ACC112 (cell line): Measurements from ENCODE around the gene ANKMY1.

Experiments used
- H2AFZ ChIP-seq: fragments of 200-600 bp; sonication (generic); one replicate; pipeline ENCODE4 v1.6.0; 2017; ENCODE audit warnings: antibody characterized with exemption, low read length; ENCODE audit not compliant: unreplicated experiment
- H3K27ac ChIP-seq: fragments of 200-600 bp; sonication (generic); 2 replicates; pipeline ENCODE4 v1.5.1; 2014; ENCODE audit warnings: low read depth, mild to moderate bottlenecking, antibody characterized with exemption, low read length, moderate library complexity
- H3K27me3 ChIP-seq: fragments of 200-600 bp; sonication (generic); 2 replicates; pipeline ENCODE4 v1.6.1; 2014; ENCODE audit warnings: mild to moderate bottlenecking, antibody characterized with exemption, low read length, moderate library complexity, mixed read lengths; ENCODE audit not compliant: insufficient read depth
- H3K36me3 ChIP-seq: fragments of 200-600 bp; sonication (generic); 2 replicates; pipeline ENCODE4 v1.6.1; 2016; ENCODE audit warnings: mild to moderate bottlenecking, antibody characterized with exemption, low read length, moderate library complexity, mixed read lengths; ENCODE audit not compliant: insufficient read depth
- H3K4me1 ChIP-seq: fragments of 200-600 bp; sonication (generic); one replicate; pipeline ENCODE4 v1.6.1; 2016; ENCODE audit warnings: low read length, mixed read lengths; ENCODE audit not compliant: insufficient read depth, unreplicated experiment, control insufficient read depth
- H3K4me3 ChIP-seq: fragments of 200-600 bp; sonication (generic); 2 replicates; pipeline ENCODE4 v1.5.1; 2014; ENCODE audit warnings: mild to moderate bottlenecking, low read depth, low read length
- H3K79me2 ChIP-seq: fragments of 200-600 bp; sonication (generic); one replicate; pipeline ENCODE4 v1.6.0; 2016; ENCODE audit warnings: low read length; ENCODE audit not compliant: control insufficient read depth, unreplicated experiment, insufficient read depth

Gene ANKMY1

DNA sequence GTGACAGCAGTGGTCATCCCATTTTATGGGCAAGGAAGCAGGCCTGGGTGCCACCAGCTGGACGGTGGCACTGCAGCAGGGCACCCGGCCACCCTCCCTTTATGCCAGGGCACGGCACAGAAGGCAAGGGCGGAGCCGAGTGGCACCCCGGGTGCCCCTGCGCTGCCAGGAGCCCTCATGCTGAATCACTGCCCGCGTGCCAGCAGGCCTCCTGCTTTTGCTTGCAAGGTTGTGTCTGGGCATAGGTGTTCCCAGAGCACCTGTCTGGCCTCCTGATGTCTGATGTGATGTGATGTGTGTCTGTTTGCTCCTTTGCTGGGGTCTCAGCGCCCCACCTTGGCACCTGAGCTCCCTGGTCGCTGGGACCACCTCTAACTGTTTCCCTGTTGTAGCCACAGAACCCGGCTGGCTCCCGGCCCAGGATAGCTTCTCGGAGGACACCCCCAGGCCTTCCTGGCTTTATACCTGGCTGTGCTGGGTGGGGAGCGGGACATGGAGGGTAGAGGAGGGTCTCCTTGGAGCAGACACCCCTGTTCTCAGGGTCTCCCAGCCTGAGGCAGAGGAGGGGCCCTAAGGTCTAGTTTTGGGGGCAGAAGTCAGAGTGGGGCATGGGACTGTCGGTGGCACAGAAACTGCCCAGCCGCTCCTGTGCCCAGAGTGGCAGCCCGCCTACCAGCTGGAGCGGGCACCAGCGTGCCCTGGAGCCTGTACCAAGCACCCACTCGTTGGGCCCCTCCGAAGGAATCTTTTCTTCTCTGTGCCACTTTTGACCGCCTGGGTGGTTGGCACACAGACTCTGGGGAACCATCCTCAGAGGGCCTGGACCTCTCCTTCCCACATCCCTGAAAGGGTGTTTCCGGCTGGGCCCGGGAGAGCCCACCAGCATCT lies 118.7 kb downstream of the ANKMY1 start:
- H3K79me2 ChIP-seq: peaks cover 40% of the 10 kb centered on the region
- no peaks in the 10 kb centered on the region for H3K27me3 ChIP-seq
- H3K4me3 ChIP-seq: no peak overlapping the region
- no peak overlapping the region for H2AFZ ChIP-seq
- H3K36me3 ChIP-seq: no peaks in the 10 kb centered on the region
- H3K27ac ChIP-seq: no peak overlapping the region
- peaks cover 18% of the 10 kb centered on the region for H3K4me1 ChIP-seq

DNA sequence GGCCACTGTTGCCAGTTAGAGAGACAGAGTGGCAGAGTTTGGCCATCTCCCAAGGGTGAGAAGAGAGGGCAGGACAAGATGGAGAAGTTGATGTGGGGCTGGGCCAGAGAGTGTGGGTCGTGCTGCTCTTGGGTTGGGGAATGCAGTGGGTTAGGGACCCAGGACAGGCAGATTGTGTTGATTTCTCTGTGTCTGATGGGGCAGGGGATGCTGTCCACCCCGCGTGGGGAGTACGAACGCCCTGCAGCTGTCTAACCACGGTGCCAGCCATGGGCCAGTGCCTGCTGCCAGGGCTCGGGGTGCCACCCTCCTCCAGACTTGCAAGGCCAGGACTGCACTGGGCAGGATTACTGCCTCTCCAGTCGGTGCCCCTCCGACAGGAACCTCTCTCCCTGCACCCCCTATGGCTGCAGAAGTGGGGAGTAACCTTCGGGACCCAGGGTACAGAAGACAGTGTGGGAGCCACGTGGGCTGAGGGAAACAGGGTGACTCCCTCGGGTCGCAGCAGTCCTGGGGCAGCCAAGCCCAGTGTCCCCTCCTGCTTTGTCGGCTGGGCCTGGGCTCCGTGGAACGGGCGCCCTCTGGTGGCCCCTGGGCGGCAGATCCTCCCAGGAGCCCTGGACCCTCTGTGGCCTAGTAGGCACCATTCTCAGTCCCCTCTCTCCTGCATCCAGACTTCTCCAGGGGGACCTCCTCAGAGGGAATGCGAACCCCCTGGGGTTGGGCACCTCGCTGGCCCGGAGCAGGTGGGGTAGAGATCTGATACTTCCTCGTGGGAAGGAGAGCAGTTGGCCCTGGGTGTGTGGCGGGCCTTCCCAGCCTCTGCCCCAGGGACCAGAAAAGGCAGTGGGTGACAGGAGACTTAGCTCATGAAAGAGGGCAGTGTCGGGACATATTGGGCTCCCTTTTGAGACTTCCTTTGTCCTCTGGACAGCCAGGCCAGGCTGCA lies 119.7 kb downstream of the ANKMY1 start:
- no peak overlapping the region for H2AFZ ChIP-seq
- no peaks in the 10 kb centered on the region for H3K36me3 ChIP-seq
- no peak overlapping the region for H3K27ac ChIP-seq
- peaks cover 40% of the 10 kb centered on the region for H3K79me2 ChIP-seq
- H3K27me3 ChIP-seq: no peaks in the 10 kb centered on the region
- H3K4me3 ChIP-seq: peak overlapping the region; percentile 95
- H3K4me1 ChIP-seq: peaks cover 26% of the 10 kb centered on the region

DNA sequence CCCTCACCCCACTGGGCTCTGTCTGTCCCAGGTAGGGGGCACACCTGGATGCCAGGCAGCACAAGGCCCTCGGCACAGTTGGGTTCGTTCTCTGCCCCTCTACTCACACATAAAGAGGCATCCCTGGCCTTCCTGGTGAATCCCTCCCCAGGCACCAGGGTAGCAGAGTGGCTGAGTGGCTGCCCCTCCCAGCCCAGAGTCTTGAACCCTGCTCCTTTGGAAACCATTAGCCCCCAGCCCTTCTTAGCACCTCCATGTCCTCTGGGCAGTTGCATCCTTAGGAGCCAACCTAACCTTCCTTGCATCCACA lies 120.3 kb downstream of the ANKMY1 start:
- Histone ChIP-seq H3K4me1 (peaks cover 28% of the 10 kb centered on the region), H3K36me3 (no peaks in the 10 kb centered on the region), H3K79me2 (peaks cover 40% of the 10 kb centered on the region), H3K4me3 (peak overlapping the region; percentile 95), H3K27me3 (no peaks in the 10 kb centered on the region), H3K27ac (no peak overlapping the region), H2AFZ (no peak overlapping the region)

DNA sequence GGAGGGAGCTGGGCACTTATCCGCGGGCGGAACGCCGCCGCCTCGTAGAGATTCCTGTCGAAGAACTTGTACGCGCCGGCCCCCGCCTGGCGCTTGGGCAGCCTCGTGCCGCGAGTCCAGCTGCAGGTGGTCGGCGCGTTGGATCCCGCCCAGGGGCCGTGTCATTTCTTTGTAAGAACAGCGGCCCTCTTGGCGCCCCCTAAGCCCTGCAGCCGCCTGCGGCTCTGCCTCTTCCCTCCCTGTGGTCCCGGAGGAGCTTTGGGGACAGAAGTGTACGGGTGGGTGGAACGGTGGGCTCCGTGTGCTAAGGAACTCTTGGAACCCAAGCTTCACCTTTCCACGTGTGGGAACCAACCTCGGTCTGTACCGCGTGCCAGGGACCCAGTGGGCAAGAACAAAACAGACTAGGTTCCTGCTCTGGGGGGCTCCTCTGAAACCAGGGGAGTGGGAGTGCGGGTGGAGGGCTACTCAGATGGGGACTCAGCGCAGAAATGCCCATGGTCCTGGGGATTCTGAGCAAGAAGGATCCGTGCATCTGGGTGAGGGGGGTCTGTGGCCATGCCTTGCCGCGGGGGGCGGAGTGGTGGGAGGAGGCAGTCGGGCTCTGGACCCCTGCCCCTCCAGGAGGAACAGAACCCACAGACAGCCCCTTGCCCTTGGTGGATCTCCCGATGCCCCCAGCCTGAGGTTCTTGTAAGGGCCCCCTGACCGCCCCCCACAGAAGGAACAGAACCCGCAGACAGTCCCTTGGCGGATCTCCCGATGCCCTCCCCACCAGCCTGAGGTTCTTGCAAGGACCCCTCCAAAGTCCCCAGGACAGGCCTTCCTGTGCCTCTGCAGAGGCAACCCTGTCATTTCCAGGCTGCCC lies 120.9 kb downstream of the ANKMY1 start:
- peak overlapping the region; percentile 6 for H2AFZ ChIP-seq
- H3K4me1 ChIP-seq: peaks cover 28% of the 10 kb centered on the region
- H3K27ac ChIP-seq: peak overlapping the region; percentile 83; the same call in 1 of the 2 replicates
- H3K27me3 ChIP-seq: no peaks in the 10 kb centered on the region
- peaks cover 40% of the 10 kb centered on the region for H3K79me2 ChIP-seq
- peak overlapping the region; percentile 95 for H3K4me3 ChIP-seq
- H3K36me3 ChIP-seq: no peaks in the 10 kb centered on the region

DNA sequence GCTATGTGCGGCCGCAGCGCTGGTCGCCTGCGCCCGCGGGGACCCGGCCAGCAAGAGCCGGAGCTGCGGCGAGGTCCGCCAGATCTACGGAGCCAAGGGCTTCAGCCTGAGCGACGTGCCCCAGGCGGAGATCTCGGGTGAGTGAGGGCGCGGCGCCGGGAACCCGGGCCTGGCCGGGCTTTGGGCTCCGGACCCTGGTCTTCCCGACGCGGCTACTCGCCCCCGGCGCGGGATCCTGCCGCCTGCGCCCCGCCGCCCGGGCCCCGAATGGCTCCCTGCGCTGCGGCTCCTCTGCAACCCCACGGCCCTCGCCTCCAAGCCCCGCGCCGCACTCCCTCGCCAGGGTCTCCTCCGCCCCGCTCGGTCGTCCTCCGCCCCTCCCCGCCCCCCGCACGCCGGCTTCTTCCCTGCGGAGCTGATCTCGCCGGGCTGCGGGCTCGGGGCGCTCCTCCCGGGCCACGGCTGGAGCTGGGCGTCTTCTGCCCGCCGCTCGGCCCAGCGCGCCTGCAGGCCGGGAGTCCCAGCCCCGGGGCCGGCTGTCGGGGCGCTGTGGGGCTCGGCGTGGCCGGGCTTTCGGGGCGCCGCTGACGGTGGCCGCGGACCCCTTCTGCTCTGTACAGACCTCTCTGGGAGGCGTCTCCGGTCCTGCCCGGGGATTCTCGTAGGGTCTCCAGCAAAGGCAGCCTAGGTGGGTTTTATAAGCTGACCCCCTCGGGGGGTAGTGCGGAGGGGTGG lies 121.7 kb downstream of the ANKMY1 start:
- H3K27me3 ChIP-seq: no peaks in the 10 kb centered on the region
- peak overlapping the region; percentile 95 for H3K4me3 ChIP-seq
- peaks cover 38% of the 10 kb centered on the region for H3K79me2 ChIP-seq
- no peaks in the 10 kb centered on the region for H3K36me3 ChIP-seq
- H3K27ac ChIP-seq: peak overlapping the region; percentile 83
- peak overlapping the region; percentile 63 for H2AFZ ChIP-seq
- peaks cover 28% of the 10 kb centered on the region for H3K4me1 ChIP-seq

DNA sequence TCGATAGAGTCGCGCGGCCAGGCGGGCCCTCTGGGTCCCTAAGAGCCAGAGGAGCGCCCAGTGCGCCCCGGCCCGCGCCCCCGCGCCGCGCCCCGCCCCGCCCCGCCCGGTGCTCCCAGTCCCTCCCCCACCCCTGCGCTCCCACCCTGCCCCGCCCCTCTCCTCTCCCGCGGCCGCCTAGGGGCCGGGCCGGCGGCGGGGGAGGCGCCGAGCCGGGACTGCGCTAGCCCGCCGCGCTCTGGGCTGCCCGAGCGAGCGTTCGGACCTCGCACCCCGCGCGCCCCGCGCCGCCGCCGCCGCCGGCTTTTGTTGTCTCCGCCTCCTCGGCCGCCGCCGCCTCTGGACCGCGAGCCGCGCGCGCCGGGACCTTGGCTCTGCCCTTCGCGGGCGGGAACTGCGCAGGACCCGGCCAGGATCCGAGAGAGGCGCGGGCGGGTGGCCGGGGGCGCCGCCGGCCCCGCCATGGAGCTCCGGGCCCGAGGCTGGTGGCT lies 122.3 kb downstream of the ANKMY1 start, which contains the start of gene GPC1:
Gene GPC1 (plus strand): TSS at position 207 of the 491 bp plus-strand sequence. CDS start 256 bp downstream, at position 463.
- peak within 1 kb of the TSS; percentile 63 for H2AFZ ChIP-seq
- H3K27ac ChIP-seq: peak within 1 kb of the TSS; percentile 86
- no peaks in the 10 kb centered on the region for H3K36me3 ChIP-seq
- peak within 1 kb of the TSS; percentile 95 for H3K4me3 ChIP-seq
- H3K27me3 ChIP-seq: no peaks in the 10 kb centered on the region
- H3K4me1 ChIP-seq: peaks cover 28% of the 10 kb centered on the region
- peaks cover 34% of the 10 kb centered on the region for H3K79me2 ChIP-seq

DNA sequence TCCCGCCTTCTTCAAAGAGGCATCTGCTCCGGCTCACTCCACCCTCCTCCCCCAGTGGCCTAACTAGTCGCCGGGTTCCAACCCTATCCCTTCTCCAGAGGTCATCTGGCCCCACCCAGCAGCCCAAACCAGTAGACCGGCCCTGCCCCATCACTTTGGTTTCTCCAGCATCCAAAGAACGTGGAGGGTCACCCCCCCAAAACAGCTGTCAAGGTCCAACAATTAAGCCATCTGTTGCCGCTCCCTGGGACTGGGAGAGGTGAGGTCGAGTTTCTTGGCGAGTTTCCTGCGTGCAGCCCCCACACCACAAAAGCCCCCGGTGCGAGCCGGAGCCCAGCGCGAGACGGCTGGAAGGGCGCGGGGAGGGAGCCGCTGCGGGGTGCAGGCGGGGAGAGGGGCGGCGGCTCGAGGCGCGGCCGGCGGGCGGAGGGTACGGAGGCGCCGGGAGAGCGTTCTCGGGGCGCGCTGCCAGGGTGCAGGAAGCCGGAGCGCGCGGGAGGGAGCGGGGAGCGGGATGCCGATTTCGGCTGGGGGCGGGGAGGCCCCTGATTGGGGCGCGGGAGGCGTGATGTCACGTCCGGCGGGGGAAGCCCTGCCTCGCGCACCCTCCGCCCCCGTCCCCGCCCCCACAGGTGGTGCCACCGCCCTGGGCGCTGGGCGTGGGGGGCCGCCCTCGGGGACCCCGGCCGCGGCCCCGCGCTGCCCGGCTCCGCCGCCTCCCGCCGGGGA lies 122.9 kb downstream of the ANKMY1 start:
- Histone ChIP-seq H3K27ac (peak overlapping the region; percentile 86), H3K4me3 (peak overlapping the region; percentile 88), H2AFZ (peak overlapping the region; percentile 55), H3K27me3 (no peaks in the 10 kb centered on the region), H3K4me1 (peaks cover 28% of the 10 kb centered on the region), H3K36me3 (no peaks in the 10 kb centered on the region), H3K79me2 (peaks cover 30% of the 10 kb centered on the region)

DNA sequence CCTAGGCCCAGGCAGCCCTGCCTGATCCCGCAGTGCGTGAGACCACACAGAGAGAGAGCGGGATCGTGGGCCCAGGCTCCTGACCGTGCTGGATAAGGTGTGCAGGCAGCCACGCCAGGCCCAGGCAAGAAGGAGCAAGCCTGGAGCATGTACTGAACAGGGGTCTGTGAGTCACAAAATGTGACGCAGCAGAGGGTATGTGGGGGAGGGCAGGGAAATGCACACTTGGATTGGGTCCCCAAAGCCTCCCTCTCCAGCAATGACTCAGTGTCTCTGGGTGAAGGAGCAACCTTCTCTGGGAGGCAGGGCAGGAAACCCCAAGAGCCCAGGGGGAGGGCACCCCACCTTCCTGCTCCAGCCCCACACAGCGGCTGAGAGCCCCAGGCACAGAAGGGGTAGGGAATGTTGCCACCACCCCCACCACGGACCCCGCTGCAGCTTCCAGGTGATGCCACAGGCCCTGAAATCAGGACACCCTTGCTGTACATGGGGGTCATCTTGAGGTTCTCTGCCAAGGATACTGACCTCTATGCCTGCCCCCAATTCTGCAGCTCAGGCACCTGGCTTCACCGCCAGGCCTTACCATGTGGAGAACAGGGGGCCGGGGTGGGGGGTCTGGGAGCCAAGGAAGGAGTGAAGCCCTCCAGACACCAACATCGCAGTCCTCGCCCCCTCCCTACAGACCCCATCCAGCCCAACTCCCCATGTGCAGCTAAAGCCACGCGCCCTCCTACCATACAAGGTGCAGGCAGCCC lies 123.6 kb downstream of the ANKMY1 start:
- Histone ChIP-seq H2AFZ (no peak overlapping the region), H3K27ac (peak overlapping the region; percentile 86), H3K27me3 (no peaks in the 10 kb centered on the region), H3K4me1 (peaks cover 28% of the 10 kb centered on the region), H3K79me2 (peaks cover 24% of the 10 kb centered on the region), H3K36me3 (no peaks in the 10 kb centered on the region), H3K4me3 (peak overlapping the region; percentile 88)
